Adipocyte (in vitro differentiated cells): ENCODE data around the gene CDC73.

Experiments
- DNase-seq: peaks from one replicate; pipeline ENCODE4 v3.0.0-alpha.2; 2015; ENCODE audit warnings: low read depth
- H3K27me3 ChIP-seq: replicated peaks from 2 replicates; pipeline ENCODE4 v1.7.0; 2013; ENCODE audit warnings: mild to moderate bottlenecking, low read length, moderate library complexity; ENCODE audit not compliant: control insufficient read depth, insufficient read depth
- H3K36me3 ChIP-seq: 2 replicates; pipeline ENCODE4 v1.7.0; 2013; ENCODE audit warnings: low read length, mild to moderate bottlenecking, moderate library complexity; ENCODE audit not compliant: control insufficient read depth, insufficient read depth, severe bottlenecking
- H3K4me1 ChIP-seq: 2 replicates; pipeline ENCODE4 v1.7.0; 2013; ENCODE audit warnings: mild to moderate bottlenecking, low read length, moderate library complexity; ENCODE audit not compliant: control insufficient read depth, insufficient read depth
- H3K4me3 ChIP-seq: 2 replicates; pipeline ENCODE4 v1.7.0; 2013; ENCODE audit warnings: mild to moderate bottlenecking, low read length, moderate library complexity
- H3K9ac ChIP-seq: 2 replicates; pipeline ENCODE4 v1.7.0; 2013; ENCODE audit warnings: mild to moderate bottlenecking, low read length, moderate library complexity
- H3K9me3 ChIP-seq: 2 replicates; pipeline ENCODE4 v1.7.0; 2013; ENCODE audit warnings: mild to moderate bottlenecking, low read length, moderate library complexity; ENCODE audit not compliant: control insufficient read depth

Gene CDC73

DNA sequence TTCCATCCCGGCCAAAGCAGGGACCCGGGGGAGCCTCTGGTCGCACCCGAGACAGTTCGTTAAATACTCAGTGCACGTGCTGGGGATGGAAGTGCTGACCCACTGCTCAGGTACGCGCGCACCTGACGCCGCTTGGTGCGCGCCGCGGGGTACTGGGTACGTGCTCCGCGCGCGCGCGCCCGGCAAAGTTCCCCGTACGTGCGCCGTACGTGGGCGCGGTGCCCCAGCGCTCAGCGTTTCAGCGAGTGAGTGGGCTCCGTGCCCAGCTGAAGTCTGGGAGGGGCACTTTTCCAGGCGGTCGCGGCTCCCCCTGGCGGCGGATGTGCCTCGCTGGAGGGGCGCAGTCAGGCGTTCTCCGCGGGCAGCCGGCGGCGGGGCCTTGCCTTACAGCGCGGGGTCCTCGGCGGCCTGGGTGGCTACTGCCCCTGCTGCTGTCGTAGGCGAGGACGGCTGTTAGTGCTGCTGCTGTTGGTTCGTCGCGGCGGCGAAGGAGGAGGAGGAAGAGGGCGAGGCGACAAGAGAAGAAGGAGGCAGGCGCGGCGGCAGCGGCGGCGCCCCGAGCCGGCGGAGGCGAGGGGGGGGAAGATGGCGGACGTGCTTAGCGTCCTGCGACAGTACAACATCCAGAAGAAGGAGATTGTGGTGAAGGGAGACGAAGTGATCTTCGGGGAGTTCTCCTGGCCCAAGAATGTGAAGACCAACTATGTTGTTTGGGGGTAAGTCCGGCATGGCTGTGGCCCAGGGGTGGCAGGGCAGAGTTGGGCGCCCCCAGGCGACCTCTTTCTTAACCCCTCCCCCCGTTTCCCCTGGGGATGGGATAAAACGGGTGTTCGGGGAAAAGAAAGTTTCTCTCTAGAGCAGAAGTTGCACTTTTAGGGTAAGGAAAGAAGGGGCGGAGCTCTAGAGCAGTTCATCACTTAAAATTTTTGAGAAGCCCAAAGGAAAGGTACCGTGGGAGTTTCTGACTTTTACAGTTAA lies at the start of gene CDC73:
Gene CDC73 (plus strand): TSS at position 416 of the 978 bp plus-strand sequence. CDS start 170 bp downstream, at position 586.
- H3K4me3 ChIP-seq, result peak within 1 kb of the TSS; percentile 100
- DNase-seq, result peak; percentile 99
- peak within 1 kb of the TSS; percentile 98 for H3K9ac ChIP-seq
- H3K36me3 ChIP-seq, result peaks cover 19% of the 10 kb centered on the region
- no peaks in the 10 kb centered on the region for H3K27me3 ChIP-seq
- peaks cover 35% of the 10 kb centered on the region for H3K4me1 ChIP-seq
- no peaks in the 10 kb centered on the region for H3K9me3 ChIP-seq

DNA sequence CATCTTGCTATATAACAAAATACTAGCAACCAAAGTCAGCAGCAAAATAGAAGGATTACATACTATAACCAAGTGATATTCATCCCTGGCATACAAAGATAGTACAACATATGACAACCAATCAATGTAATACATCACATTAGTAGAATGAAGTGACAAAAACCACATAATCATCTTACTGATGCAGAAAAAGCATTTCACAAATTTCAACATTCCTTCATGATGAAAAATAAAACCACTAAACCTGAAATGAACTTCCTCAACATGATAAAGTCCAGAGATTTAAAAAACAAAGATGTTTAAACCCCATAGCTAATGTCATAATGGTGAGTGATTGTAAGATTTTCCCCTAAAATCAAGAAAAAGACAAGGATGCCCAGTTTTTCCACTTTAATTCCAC lies 43.8 kb upstream of the CDC73 start:
- Histone ChIP-seq H3K4me1 (no peaks in the 10 kb centered on the region), H3K4me3 (no peak overlapping the region)
- DNase-seq, result no peak

DNA sequence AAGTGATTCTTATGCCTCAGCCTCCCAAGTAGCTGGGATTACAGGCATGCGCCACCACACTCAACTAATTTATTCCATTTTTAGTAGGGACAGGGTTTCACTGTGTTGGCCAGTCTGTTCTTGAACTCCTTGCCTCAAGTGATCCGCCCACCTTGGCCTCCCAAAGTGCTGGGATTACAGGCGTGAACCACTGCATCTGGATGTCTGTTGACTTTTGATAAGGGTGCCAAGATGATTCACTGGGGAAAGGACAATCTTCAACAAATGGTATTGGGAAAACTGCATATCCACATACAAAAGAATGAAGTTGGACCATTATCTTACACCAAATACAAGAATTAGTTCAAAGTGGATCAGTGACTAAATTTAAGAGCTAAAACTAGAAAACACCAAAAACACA lies 42.6 kb upstream of the CDC73 start:
- H3K36me3 ChIP-seq, result peaks cover 71% of the 10 kb centered on the region
- DNase-seq, result no peak
- H3K9ac ChIP-seq, result no peak overlapping the region
- no peak overlapping the region for H3K4me3 ChIP-seq
- no peaks in the 10 kb centered on the region for H3K27me3 ChIP-seq
- H3K4me1 ChIP-seq, result no peaks in the 10 kb centered on the region
- peaks cover 11% of the 10 kb centered on the region for H3K9me3 ChIP-seq

More for the DNA sequence above, 43.8 kb upstream of the CDC73 start:
- H3K27me3 ChIP-seq, result no peaks in the 10 kb centered on the region
- H3K36me3 ChIP-seq, result peaks cover 64% of the 10 kb centered on the region
- H3K9ac ChIP-seq, result no peak overlapping the region
- peaks cover 11% of the 10 kb centered on the region for H3K9me3 ChIP-seq

DNA sequence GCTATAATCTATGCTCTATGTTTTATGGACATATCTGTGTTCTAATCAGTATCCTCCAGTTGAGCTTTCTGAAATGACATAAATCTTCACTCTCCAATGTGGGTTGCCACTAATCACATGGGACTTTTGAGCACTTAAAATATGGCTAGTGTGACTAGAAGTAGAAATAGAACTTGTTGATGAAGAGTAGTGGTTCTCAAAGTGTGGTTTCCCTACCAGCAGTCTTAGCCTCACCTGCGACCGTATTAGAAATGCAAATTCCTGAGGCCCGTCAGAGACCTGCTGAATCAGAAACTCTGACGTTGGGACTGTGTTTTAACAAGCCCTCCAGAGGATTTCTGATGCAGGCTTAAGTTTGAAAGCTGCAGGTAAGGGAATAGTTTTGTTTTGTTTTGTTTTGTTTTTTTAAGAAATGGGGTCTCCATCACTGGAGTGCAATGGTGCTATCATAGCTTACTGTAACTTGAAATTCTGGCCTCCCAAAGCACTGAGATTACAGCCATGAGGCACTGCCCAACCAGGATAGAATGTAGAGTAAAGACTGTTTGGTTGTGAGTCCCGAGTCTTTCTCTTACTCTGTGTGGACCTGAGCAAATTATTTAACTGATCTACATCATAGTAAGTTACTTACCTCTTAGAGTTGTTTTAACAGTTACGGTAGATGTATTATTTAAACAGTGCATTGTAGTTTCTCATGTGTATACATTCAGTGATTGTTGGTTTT lies 38.3 kb upstream of the CDC73 start:
- no peaks in the 10 kb centered on the region for H3K27me3 ChIP-seq

DNA sequence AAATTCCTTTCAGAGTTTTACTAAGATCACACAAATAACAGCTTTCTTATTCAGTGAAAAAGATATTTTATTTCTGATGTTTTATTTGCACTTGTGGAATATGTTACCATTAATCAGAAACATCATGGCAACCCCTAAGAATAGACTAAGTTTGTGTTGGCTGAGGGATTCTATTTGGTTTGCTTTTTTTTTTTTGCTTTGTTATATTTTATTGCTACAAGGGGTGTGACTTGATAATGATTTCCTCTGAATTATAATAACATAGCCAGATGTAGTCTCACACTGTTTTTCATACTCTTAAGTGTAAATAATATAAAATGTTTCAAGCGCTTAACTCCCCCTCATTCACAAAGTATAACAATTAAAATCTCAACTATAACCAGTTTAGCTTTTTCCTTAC lies 36.6 kb upstream of the CDC73 start:
- no peak overlapping the region for H3K9ac ChIP-seq
- H3K4me1 ChIP-seq, result peaks cover 7% of the 10 kb centered on the region
- no peaks in the 10 kb centered on the region for H3K9me3 ChIP-seq
- no peaks in the 10 kb centered on the region for H3K27me3 ChIP-seq
- H3K36me3 ChIP-seq, result peaks cover 62% of the 10 kb centered on the region
- H3K4me3 ChIP-seq, result no peak overlapping the region
- no peak for DNase-seq

More for the DNA sequence above, 38.3 kb upstream of the CDC73 start:
- peaks cover 7% of the 10 kb centered on the region for H3K4me1 ChIP-seq
- no peak for DNase-seq
- H3K4me3 ChIP-seq, result no peak overlapping the region
- peaks cover 69% of the 10 kb centered on the region for H3K36me3 ChIP-seq
- H3K9me3 ChIP-seq, result peaks cover 3% of the 10 kb centered on the region
- no peak overlapping the region for H3K9ac ChIP-seq

DNA sequence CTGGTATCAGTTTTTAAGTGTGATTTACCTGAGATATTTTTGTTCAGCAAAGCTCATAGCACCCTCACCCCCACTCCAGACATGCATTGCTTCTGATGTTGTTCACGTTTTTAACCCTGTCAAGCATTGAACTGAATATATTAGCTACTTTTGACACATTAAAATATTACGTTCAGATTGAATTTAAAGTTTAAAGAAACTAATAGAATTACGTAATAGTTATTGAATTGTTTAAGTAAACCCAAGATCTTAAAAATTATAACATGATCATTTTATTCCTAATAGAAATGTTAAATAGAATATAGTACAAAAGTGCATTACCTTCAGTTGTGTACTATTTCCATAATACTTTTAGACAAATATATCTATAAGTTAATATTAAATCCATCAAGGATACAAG lies 35.5 kb upstream of the CDC73 start:
- H3K9me3 ChIP-seq, result no peaks in the 10 kb centered on the region
- H3K9ac ChIP-seq, result no peak overlapping the region
- no peak overlapping the region for H3K4me3 ChIP-seq
- peaks cover 61% of the 10 kb centered on the region for H3K36me3 ChIP-seq
- peaks cover 7% of the 10 kb centered on the region for H3K4me1 ChIP-seq
- DNase-seq, result no peak
- no peaks in the 10 kb centered on the region for H3K27me3 ChIP-seq

DNA sequence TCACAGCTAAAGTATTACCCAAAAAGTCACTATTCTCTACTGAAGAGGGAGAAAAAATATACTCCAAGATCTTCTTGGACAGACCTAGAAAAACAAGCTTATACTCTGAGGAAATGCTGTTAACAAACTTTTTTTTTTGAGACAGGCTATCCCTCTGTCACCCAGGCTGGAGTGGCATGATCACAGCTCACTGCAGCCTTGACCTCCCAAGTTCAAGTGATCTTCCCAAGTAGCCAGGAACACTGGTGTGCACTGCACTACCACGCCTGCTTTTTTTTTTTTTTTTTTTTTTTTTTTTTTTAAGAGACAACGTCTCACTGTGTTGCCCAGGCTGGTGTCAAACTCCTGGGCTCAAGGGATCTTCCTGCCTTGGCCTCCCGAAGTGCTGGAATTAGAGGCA lies 33.9 kb upstream of the CDC73 start:
- H3K4me1 ChIP-seq, result peaks cover 7% of the 10 kb centered on the region
- no peak for DNase-seq
- H3K9ac ChIP-seq, result no peak overlapping the region
- peaks cover 58% of the 10 kb centered on the region for H3K36me3 ChIP-seq
- H3K9me3 ChIP-seq, result no peaks in the 10 kb centered on the region
- H3K4me3 ChIP-seq, result no peak overlapping the region
- no peaks in the 10 kb centered on the region for H3K27me3 ChIP-seq

DNA sequence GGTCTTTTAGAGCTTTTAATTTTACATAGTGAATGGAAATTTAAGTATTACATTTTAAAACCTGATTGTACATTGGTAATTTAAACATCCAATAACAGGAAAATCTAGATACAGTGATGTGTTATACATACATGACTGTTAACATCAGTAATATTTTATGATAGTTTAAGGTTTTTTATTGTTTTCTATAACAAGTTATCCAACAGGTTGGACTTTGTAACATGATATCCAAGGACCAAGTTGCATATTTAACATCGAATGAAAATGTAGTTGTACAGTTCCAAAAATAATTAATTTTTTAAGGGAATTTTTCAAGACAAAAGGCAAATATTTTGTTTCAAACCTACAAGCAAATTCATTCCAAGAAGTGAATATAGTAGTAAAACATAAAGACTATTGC lies 31.0 kb upstream of the CDC73 start:
- Histone ChIP-seq H3K4me1 (peaks cover 7% of the 10 kb centered on the region), H3K9me3 (no peaks in the 10 kb centered on the region), H3K9ac (no peak overlapping the region), H3K27me3 (no peaks in the 10 kb centered on the region), H3K36me3 (peaks cover 60% of the 10 kb centered on the region), H3K4me3 (no peak overlapping the region)
- no peak for DNase-seq

DNA sequence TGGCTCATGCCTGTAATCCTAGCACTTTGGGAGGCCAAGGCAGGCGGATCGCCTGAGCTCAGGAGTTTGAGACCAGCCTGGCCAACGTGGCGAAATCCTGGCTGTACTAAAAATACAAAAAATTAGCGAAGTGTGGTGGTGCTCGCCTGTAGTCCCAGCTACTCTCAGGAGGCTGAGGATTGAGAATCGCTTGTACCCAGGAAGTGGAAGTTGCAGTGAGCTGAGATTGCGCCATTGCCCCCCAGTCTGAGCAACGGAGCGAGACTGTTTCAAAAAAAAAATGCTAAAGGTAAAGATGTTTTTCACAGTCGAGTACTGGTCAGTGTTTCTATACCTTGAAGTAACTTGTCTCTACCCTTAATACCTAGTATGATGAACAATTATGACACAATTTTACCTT lies 27.7 kb upstream of the CDC73 start:
- Histone ChIP-seq H3K36me3 (peaks cover 86% of the 10 kb centered on the region), H3K27me3 (no peaks in the 10 kb centered on the region), H3K4me1 (no peaks in the 10 kb centered on the region), H3K9ac (no peak overlapping the region), H3K9me3 (no peaks in the 10 kb centered on the region), H3K4me3 (no peak overlapping the region)
- DNase-seq, result no peak

DNA sequence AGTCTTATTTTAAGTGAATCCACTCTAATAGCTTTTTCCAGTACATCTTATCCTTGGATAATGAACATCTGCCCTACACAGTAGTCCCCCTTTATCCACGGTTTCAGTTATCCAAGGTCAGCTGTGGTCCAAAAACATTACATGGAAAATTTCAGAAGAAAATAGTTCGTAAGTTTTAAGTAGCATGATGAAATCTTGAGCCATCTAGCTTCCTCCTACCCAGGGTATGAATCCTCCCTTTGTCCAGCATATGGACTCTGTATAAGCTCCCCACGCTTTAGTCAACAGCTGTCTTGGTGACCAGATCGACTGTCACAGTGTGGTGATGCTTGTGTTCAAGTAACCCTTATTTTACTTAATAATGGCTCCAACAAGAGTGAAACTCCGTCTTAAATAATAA lies 19.2 kb upstream of the CDC73 start:
- DNase-seq, result no peak
- Histone ChIP-seq H3K9me3 (no peaks in the 10 kb centered on the region), H3K9ac (peak overlapping the region; percentile 93), H3K4me3 (peak overlapping the region; percentile 35), H3K36me3 (peaks cover 33% of the 10 kb centered on the region), H3K27me3 (no peaks in the 10 kb centered on the region), H3K4me1 (peaks cover 34% of the 10 kb centered on the region)

DNA sequence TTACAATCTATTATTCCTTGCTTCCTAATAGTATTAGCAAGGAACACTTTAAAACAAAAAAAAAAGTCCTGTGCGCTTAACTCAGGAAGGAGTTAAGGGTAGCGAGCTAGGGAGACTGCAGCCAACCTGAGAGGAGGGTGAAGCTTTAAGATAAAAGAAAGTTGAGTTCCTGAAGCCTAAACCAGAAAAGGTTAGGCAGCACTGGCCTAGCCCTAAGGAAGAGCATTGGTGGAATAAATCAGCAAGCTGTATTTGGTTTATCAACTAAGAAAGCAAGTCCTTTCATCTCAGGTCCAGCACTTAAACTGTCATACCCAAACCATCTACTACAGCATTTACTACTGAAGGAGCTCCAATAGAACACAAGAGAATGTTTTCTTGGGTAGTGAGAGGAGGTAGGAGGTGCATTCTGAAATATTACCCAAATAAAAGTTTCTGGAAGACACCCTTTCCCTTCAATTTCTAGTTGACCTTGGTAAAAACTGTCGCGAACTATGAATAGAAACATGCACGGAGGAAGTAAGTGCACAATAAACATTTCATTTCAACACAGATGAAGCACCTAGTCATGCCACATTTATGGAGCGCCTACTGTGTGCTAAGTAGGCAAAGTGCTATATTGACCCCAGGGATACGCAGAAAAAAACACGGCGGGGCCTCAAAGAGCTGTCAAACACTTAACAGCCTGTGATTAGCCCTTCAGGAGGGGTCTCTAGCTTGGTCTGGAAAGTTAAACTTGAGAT lies 17.9 kb upstream of the CDC73 start:
- Histone ChIP-seq H3K9me3 (no peaks in the 10 kb centered on the region), H3K4me1 (peaks cover 34% of the 10 kb centered on the region), H3K27me3 (no peaks in the 10 kb centered on the region), H3K36me3 (peaks cover 20% of the 10 kb centered on the region), H3K9ac (peak overlapping the region; percentile 93), H3K4me3 (peak overlapping the region; percentile 93)
- DNase-seq, result peak; percentile 38
